Panc1 (cell line): ENCODE data around the gene TBCK. TPM values are rescaled to one million over a fixed set of nuclear protein-coding genes. Genes with fewer than 3 reads are reported as not detected.

Source experiments
- ATAC-seq: fragments of 200-7000 bp; cut with Tn5 transposase; 2 replicates; pipeline ENCODE4 v1.9.1; 2020; ENCODE audit warnings: mild to moderate bottlenecking, moderate library complexity
- BruUV-seq: library from RNA; stranded (reverse); fragments of 400-500 nt; replicated peaks from 2 replicates; lab custom pipeline; 2021; lab: Mats Ljungman, UMichigan
- CTCF ChIA-PET: fragments of 300-600 bp; sonication (Branson Sonifier 250); formaldehyde crosslinking; loops from one replicate; lab custom pipeline; 2022; ENCODE audit warnings: antibody characterized with exemption; lab: Charles Lee
- POLR2A ChIA-PET: fragments of 300-600 bp; sonication (Branson Sonifier 250); formaldehyde crosslinking; loops from one replicate; lab custom pipeline; 2022; ENCODE audit warnings: antibody characterized with exemption; lab: Charles Lee
- DNase-seq: peaks from one replicate; pipeline ENCODE4 v3.0.0-alpha.2; 2010; ENCODE audit warnings: low read depth, low spot score
- H3K27ac ChIP-seq: 2 replicates; pipeline ENCODE4 v1.5.1; 2011; ENCODE audit warnings: mild to moderate bottlenecking, low read length, inconsistent platforms
- H3K27me3 ChIP-seq: fragments of 200-500 bp; sonication (Bioruptor generic); 2 replicates; pipeline ENCODE4 v1.6.0; 2014; ENCODE audit warnings: low read length, inconsistent platforms; ENCODE audit not compliant: control insufficient read depth, insufficient read depth
- H3K36me3 ChIP-seq: fragments of 200-500 bp; sonication (Bioruptor generic); 2 replicates; pipeline ENCODE4 v1.5.1; 2014; ENCODE audit warnings: inconsistent platforms, mild to moderate bottlenecking, low read length, moderate library complexity; ENCODE audit not compliant: control insufficient read depth, insufficient read depth
- H3K4me1 ChIP-seq: 2 replicates; pipeline ENCODE4 v1.5.1; 2011; ENCODE audit warnings: inconsistent platforms, mild to moderate bottlenecking, low read length, moderate library complexity; ENCODE audit not compliant: control insufficient read depth, insufficient read depth
- H3K4me3 ChIP-seq, 2 experiments: 2 replicates each; pipeline ENCODE4 v1.5.1; 2011 to 2012; ENCODE audit warnings: low read depth in 2 of 2, low read length in 2 of 2, mild to moderate bottlenecking in 2 of 2, inconsistent platforms in 1 of 2, moderate library complexity in 1 of 2
- H3K9me3 ChIP-seq: fragments of 200-500 bp; sonication (Bioruptor generic); 2 replicates; pipeline ENCODE4 v1.5.1; 2014; ENCODE audit warnings: low read depth, mild to moderate bottlenecking, inconsistent platforms, low read length, moderate library complexity; ENCODE audit not compliant: control insufficient read depth, insufficient read depth
- POLR2AphosphoS5 ChIP-seq: IDR thresholded peaks from 2 replicates; pipeline ENCODE4 v1.6.1; 2012; ENCODE audit warnings: mild to moderate bottlenecking, low read depth, low read length, moderate library complexity
- SIN3A ChIP-seq: IDR thresholded peaks from 2 replicates; pipeline ENCODE4 v1.6.1; 2012; ENCODE audit warnings: low read depth, mild to moderate bottlenecking, low read length, moderate library complexity, borderline replicate concordance; ENCODE audit not compliant: insufficient read depth
- TCF7L2 ChIP-seq: IDR thresholded peaks from 2 replicates; pipeline ENCODE4 v1.6.1; 2011; ENCODE audit warnings: mild to moderate bottlenecking, low read depth, low read length, inconsistent platforms
- in situ Hi-C: cut with HindIII; loops from 2 replicates; pipeline ENCODE4 v1.10.0; 2016; ENCODE audit warnings: low sequenced_read_pairs, low pct_unique_long_range_greater_than_20kb
- intact Hi-C: fragments of 100-400 bp; cut with micrococcal nuclease; formaldehyde crosslinking; loops from one replicate; pipeline ENCODE4 v1.10.0; 2022; ENCODE audit not compliant: unreplicated experiment
- total RNA-seq: library from RNA; stranded (reverse); gene quantifications from one replicate; pipeline ENCODE4 v1.2.1, GENCODE V29; 2021; ENCODE audit not compliant: unreplicated experiment
- TF ChIP-seq, protein P1 (sequence below): fragments of 450-650 bp; IDR thresholded peaks from 2 replicates; pipeline ENCODE4 v1.5.1; 2017; ENCODE audit warnings: mild to moderate bottlenecking
- TF ChIP-seq, protein P2 (sequence below), 2 experiments: IDR thresholded peaks; 2 replicates each; pipeline ENCODE4 v1.6.1; 2011 to 2012; ENCODE audit warnings: low read depth in 2 of 2, control low read depth in 1 of 2, low read length in 1 of 2, mild to moderate bottlenecking in 1 of 2, moderate library complexity in 1 of 2; ENCODE audit not compliant: insufficient read depth in 1 of 2

Gene TBCK
- total RNA-seq, 1 experiment from 2014 or later = 15.1 TPM

DNA sequence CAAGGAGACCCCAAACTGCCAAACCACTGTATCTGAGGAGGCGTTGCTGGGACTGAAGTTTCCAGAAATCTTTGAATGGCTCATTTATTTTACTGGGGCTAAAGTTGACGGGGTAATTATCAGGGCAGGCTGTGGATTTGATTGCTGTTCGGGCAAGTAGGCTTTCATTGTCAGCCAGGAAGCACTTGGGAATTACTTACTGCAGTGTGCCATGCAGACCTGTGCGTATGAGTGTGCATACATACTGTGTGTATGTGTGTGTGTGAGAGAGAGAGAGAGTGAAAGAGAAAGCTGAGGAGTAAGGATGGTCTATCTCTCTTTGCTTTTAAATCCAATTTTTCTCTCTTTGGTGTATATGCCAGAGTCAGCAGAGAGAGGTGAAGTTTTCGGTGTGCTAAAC lies 298.0 kb downstream of the TBCK start:
- no peaks in the 10 kb centered on the region for H3K36me3 ChIP-seq
- no peak overlapping the region for H3K27ac ChIP-seq
- BruUV-seq = no TSS peak
- TF ChIP-seq POLR2AphosphoS5 = no peak
- TF ChIP-seq, protein P1, sequence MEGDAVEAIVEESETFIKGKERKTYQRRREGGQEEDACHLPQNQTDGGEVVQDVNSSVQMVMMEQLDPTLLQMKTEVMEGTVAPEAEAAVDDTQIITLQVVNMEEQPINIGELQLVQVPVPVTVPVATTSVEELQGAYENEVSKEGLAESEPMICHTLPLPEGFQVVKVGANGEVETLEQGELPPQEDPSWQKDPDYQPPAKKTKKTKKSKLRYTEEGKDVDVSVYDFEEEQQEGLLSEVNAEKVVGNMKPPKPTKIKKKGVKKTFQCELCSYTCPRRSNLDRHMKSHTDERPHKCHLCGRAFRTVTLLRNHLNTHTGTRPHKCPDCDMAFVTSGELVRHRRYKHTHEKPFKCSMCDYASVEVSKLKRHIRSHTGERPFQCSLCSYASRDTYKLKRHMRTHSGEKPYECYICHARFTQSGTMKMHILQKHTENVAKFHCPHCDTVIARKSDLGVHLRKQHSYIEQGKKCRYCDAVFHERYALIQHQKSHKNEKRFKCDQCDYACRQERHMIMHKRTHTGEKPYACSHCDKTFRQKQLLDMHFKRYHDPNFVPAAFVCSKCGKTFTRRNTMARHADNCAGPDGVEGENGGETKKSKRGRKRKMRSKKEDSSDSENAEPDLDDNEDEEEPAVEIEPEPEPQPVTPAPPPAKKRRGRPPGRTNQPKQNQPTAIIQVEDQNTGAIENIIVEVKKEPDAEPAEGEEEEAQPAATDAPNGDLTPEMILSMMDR = no peak
- TF ChIP-seq SIN3A = no peak
- TF ChIP-seq, protein P2, sequence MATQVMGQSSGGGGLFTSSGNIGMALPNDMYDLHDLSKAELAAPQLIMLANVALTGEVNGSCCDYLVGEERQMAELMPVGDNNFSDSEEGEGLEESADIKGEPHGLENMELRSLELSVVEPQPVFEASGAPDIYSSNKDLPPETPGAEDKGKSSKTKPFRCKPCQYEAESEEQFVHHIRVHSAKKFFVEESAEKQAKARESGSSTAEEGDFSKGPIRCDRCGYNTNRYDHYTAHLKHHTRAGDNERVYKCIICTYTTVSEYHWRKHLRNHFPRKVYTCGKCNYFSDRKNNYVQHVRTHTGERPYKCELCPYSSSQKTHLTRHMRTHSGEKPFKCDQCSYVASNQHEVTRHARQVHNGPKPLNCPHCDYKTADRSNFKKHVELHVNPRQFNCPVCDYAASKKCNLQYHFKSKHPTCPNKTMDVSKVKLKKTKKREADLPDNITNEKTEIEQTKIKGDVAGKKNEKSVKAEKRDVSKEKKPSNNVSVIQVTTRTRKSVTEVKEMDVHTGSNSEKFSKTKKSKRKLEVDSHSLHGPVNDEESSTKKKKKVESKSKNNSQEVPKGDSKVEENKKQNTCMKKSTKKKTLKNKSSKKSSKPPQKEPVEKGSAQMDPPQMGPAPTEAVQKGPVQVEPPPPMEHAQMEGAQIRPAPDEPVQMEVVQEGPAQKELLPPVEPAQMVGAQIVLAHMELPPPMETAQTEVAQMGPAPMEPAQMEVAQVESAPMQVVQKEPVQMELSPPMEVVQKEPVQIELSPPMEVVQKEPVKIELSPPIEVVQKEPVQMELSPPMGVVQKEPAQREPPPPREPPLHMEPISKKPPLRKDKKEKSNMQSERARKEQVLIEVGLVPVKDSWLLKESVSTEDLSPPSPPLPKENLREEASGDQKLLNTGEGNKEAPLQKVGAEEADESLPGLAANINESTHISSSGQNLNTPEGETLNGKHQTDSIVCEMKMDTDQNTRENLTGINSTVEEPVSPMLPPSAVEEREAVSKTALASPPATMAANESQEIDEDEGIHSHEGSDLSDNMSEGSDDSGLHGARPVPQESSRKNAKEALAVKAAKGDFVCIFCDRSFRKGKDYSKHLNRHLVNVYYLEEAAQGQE (IDR thresholded peaks at IDR 0.05; ENCODE audit: insufficient read depth in 1 of 2, low read depth in 2 of 2, low read length in 1 of 2) = no peak
- no peak for TF ChIP-seq TCF7L2
- H3K27me3 ChIP-seq = no peaks in the 10 kb centered on the region
- in situ Hi-C loops = no loop called here
- POLR2A ChIA-PET = no interaction called here
- CTCF ChIA-PET = no interaction called here
- intact Hi-C loops = no loop called here
- no peak overlapping the region for H3K4me3 ChIP-seq
- DNase-seq = no peak
- no peaks in the 10 kb centered on the region for H3K4me1 ChIP-seq
- ATAC-seq = no peak
- no peaks in the 10 kb centered on the region for H3K9me3 ChIP-seq

DNA sequence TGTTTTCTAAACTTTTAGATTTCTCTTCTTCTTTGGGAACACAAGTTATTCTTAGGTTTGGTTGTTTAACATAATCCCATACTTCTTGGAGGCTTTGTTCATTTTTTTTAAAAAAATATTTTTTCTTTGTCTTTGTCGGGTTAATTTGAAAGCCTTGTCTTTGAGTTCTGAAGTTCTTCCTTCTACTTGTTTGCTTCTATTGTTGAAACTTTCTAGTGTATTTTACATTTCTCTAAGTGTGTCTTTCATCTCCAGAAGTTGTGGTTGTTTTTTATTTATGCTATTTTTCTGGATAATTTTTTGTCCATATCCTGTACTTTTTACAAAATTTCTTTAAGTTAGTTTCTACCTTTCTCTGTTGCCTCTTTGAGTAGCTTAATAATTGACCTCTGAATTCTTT lies 304.6 kb downstream of the TBCK start:
- no peaks in the 10 kb centered on the region for H3K36me3 ChIP-seq
- TF ChIP-seq TCF7L2 = no peak
- no peak for TF ChIP-seq POLR2AphosphoS5
- TF ChIP-seq, protein P2 (IDR thresholded peaks at IDR 0.05; ENCODE audit: insufficient read depth in 1 of 2, low read depth in 2 of 2, low read length in 1 of 2) = no peak
- H3K4me1 ChIP-seq = no peaks in the 10 kb centered on the region
- no peaks in the 10 kb centered on the region for H3K27me3 ChIP-seq
- CTCF ChIA-PET = no interaction called here
- in situ Hi-C loops = no loop called here
- ATAC-seq (no peak), DNase-seq (no peak)
- H3K27ac ChIP-seq = no peak overlapping the region
- no TSS peak for BruUV-seq
- no peaks in the 10 kb centered on the region for H3K9me3 ChIP-seq
- POLR2A ChIA-PET = no interaction called here
- H3K4me3 ChIP-seq = no peak overlapping the region
- intact Hi-C loops = no loop called here
